Activated naive CD8-positive, alpha-beta T cell (primary cell): Measurements from ENCODE around the gene FAM53A.

Source experiments
- H3K27ac Mint-ChIP-seq: one replicate; pipeline ENCODE4 v1.8.0; 2021; ENCODE audit warnings: mixed read lengths
- H3K27me3 Mint-ChIP-seq: one replicate; pipeline ENCODE4 v1.8.0; 2021; ENCODE audit warnings: mixed read lengths
- H3K36me3 Mint-ChIP-seq: one replicate; pipeline ENCODE4 v1.8.0; 2021; ENCODE audit warnings: mixed read lengths
- H3K4me1 Mint-ChIP-seq: one replicate; pipeline ENCODE4 v1.8.0; 2021; ENCODE audit warnings: low read depth, mixed read lengths
- H3K4me3 Mint-ChIP-seq: one replicate; pipeline ENCODE4 v1.8.0; 2021; ENCODE audit warnings: mild to moderate bottlenecking, mixed read lengths
- H3K9me3 Mint-ChIP-seq: one replicate; pipeline ENCODE4 v1.8.0; 2021; ENCODE audit warnings: low read depth, mixed read lengths

FAM53A gene

GRCh38 chr4:1661695-1662094 lies 22.4 kb downstream of the FAM53A start:
- H3K9me3 Mint-ChIP-seq = no peaks in the 10 kb centered on the region
- no peaks in the 10 kb centered on the region for H3K4me1 Mint-ChIP-seq
- no peaks in the 10 kb centered on the region for H3K27me3 Mint-ChIP-seq
- no peak overlapping the region for H3K27ac Mint-ChIP-seq
- peaks cover under 1% of the 10 kb centered on the region for H3K36me3 Mint-ChIP-seq
- no peak overlapping the region for H3K4me3 Mint-ChIP-seq

- Mint-ChIP-seq H3K9me3 (no peaks in the 10 kb centered on the region), H3K36me3 (peaks cover 2% of the 10 kb centered on the region), H3K27me3 (no peaks in the 10 kb centered on the region), H3K4me1 (no peaks in the 10 kb centered on the region), H3K27ac (no peak overlapping the region), H3K4me3 (no peak overlapping the region)
Observed at GRCh38 chr4:1660948-1661677, 23.0 kb downstream of the FAM53A start.

- H3K4me1 Mint-ChIP-seq = no peaks in the 10 kb centered on the region
- H3K4me3 Mint-ChIP-seq = no peak overlapping the region
- H3K36me3 Mint-ChIP-seq = peaks cover 2% of the 10 kb centered on the region
- H3K9me3 Mint-ChIP-seq = no peaks in the 10 kb centered on the region
- H3K27me3 Mint-ChIP-seq = no peaks in the 10 kb centered on the region
- no peak overlapping the region for H3K27ac Mint-ChIP-seq
Observed at GRCh38 chr4:1659104-1660043, 24.7 kb downstream of the FAM53A start.

DNA sequence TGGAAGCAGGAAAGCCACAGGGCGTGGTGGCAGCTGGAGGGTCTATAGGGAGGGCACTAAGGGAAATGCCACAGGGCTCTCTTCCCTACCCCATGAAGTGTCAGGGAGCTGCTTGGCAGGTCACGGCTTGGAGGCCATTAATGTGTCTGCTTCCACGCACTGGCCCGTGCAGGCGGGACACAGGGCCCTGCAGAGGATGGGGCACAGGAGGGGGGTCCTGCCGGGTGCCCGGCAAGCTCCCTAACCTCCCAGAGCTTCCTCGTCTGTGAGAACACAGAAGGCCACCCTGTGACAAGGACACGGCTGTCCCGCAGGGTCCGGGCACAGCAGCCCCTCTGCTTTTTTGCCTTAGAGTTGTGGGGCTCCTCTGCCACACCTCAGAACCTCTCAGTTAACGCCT lies 25.5 kb downstream of the FAM53A start:
- Mint-ChIP-seq H3K9me3 (no peaks in the 10 kb centered on the region), H3K36me3 (peaks cover 2% of the 10 kb centered on the region), H3K4me1 (no peaks in the 10 kb centered on the region), H3K27me3 (no peaks in the 10 kb centered on the region), H3K27ac (no peak overlapping the region), H3K4me3 (no peak overlapping the region)

DNA sequence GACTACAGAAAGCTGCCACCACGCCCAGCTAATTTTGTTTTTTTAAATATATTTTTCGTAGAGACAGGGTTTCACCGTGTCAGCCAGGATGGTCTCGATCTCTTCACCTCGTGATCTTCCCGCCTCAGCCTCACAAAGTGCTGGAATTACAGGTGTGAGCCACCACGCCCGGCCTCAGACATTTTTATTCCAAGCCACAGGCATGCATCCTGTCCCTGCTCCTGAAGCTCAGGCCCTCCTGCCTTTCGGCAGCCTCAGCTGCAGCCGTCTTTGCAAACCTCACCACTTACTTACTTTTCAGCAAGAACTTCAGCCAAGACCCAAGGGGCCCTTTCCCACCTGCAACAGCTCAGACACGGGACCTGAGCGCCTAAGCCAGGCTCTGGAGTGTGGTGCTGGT lies 26.0 kb downstream of the FAM53A start:
- Mint-ChIP-seq H3K36me3 (peaks cover 2% of the 10 kb centered on the region), H3K4me3 (no peak overlapping the region), H3K9me3 (no peaks in the 10 kb centered on the region), H3K4me1 (no peaks in the 10 kb centered on the region), H3K27ac (no peak overlapping the region), H3K27me3 (no peaks in the 10 kb centered on the region)

DNA sequence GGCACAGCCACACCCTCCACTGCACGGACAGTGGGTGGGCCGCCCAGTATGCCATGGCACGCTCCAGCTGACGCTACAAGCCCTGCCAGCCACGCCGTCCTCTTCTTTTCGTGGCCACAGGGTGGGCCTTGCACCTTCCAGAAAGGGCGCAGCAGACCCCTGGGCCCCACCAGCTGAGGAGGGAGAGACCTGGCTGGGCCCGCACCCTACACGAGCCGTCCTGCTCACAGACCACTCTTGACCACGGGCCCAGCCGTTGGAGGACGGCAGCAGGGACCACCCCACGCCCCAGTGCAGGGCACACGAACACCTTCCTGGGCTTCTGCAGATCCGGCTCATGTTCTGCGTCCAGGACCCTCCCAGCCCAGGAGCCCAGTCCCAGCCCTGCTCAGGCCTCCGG lies 27.1 kb downstream of the FAM53A start:
- Mint-ChIP-seq H3K27ac (no peak overlapping the region), H3K4me3 (no peak overlapping the region), H3K27me3 (no peaks in the 10 kb centered on the region), H3K36me3 (peaks cover 2% of the 10 kb centered on the region), H3K9me3 (no peaks in the 10 kb centered on the region), H3K4me1 (no peaks in the 10 kb centered on the region)

GRCh38 chr4:1656132-1656531 lies 28.0 kb downstream of the FAM53A start:
- Mint-ChIP-seq H3K4me1 (no peaks in the 10 kb centered on the region), H3K4me3 (no peak overlapping the region), H3K36me3 (peaks cover 2% of the 10 kb centered on the region), H3K27ac (no peak overlapping the region), H3K27me3 (no peaks in the 10 kb centered on the region), H3K9me3 (no peaks in the 10 kb centered on the region)

DNA sequence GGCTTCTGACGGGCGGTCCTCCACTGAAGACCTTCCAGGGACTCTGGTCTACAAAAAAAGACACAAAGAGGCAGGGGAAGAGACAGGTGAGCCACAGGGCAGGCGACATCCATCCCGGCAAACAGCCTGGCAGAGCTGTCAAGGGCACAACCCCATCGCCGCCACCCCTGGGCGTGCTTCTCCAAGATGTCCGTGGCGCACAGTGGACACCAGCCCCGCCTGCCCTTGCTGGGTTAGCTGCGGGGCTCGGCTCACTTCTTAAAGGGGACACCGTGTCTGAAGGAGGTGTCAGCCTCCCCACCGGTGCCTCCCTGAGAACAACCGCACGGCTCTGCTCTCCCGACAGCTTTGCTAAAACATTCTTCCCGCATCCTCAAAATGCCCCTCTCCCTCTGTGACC lies 28.4 kb downstream of the FAM53A start:
- Mint-ChIP-seq H3K9me3 (no peaks in the 10 kb centered on the region), H3K27ac (no peak overlapping the region), H3K4me1 (no peaks in the 10 kb centered on the region), H3K4me3 (no peak overlapping the region), H3K27me3 (no peaks in the 10 kb centered on the region), H3K36me3 (peaks cover 2% of the 10 kb centered on the region)

DNA sequence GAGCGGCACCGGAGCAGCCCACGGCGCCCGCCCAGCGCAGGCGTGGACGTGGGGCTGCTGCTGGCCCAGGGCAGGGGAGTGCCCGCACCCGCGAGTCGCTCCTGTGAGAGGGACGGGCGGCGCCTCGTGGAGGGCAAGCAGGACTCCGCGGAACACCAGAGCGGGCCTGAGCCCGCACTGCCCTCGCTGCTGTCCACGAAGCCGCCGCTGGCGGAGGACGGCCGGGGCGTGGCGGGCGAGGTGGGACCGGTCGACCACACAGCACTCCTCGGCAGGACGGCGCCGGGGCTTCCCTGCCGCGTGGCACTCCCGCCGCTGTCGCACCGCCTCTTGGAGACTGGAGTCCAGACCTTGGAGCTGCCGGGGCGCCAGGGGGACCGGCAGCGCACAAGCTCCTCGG lies 29.0 kb downstream of the FAM53A start:
- no peak overlapping the region for H3K4me3 Mint-ChIP-seq

GRCh38 chr4:1654216-1654955 lies 29.7 kb downstream of the FAM53A start:
- H3K4me1 Mint-ChIP-seq = no peaks in the 10 kb centered on the region
- H3K27me3 Mint-ChIP-seq = no peaks in the 10 kb centered on the region
- no peak overlapping the region for H3K27ac Mint-ChIP-seq
- H3K4me3 Mint-ChIP-seq = no peak overlapping the region
- peaks cover 2% of the 10 kb centered on the region for H3K36me3 Mint-ChIP-seq
- H3K9me3 Mint-ChIP-seq = no peaks in the 10 kb centered on the region

More for the DNA sequence above, 29.0 kb downstream of the FAM53A start:
- Mint-ChIP-seq H3K9me3 (no peaks in the 10 kb centered on the region), H3K27ac (no peak overlapping the region), H3K4me1 (no peaks in the 10 kb centered on the region), H3K36me3 (peaks cover 2% of the 10 kb centered on the region), H3K27me3 (no peaks in the 10 kb centered on the region)

DNA sequence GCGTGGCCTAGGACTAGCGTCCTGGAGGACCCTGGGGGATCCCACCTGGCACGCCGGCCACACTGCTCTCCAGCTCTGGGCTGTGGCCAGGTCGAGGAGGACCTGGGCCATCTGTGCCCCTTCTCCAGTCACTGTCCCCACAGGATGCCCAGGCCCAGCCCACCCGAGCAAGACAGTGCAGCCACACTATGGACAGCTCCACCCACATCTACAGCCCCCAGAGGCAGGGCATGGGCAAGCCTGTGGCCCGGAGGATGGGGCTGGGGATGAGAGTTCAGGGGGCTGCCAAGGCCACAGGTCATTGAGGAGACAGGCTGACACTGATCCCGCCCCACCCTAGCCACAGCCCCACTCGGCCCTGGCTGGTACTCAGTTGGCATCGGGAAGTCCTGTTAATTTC lies 30.3 kb downstream of the FAM53A start:
- no peaks in the 10 kb centered on the region for H3K9me3 Mint-ChIP-seq
- H3K27me3 Mint-ChIP-seq = no peaks in the 10 kb centered on the region
- peaks cover 2% of the 10 kb centered on the region for H3K36me3 Mint-ChIP-seq
- H3K27ac Mint-ChIP-seq = no peak overlapping the region
- no peaks in the 10 kb centered on the region for H3K4me1 Mint-ChIP-seq
- no peak overlapping the region for H3K4me3 Mint-ChIP-seq

GRCh38 chr4:1652088-1652487 lies 32.0 kb downstream of the FAM53A start:
- no peak overlapping the region for H3K4me3 Mint-ChIP-seq
- no peaks in the 10 kb centered on the region for H3K9me3 Mint-ChIP-seq
- no peak overlapping the region for H3K27ac Mint-ChIP-seq
- H3K4me1 Mint-ChIP-seq = peaks cover 5% of the 10 kb centered on the region
- no peaks in the 10 kb centered on the region for H3K27me3 Mint-ChIP-seq
- peaks cover 2% of the 10 kb centered on the region for H3K36me3 Mint-ChIP-seq

GRCh38 chr4:1651609-1652008 lies 32.5 kb downstream of the FAM53A start:
- no peaks in the 10 kb centered on the region for H3K9me3 Mint-ChIP-seq
- no peak overlapping the region for H3K27ac Mint-ChIP-seq
- peaks cover 1% of the 10 kb centered on the region for H3K36me3 Mint-ChIP-seq
- H3K4me3 Mint-ChIP-seq = no peak overlapping the region
- no peaks in the 10 kb centered on the region for H3K27me3 Mint-ChIP-seq
- peaks cover 5% of the 10 kb centered on the region for H3K4me1 Mint-ChIP-seq

DNA sequence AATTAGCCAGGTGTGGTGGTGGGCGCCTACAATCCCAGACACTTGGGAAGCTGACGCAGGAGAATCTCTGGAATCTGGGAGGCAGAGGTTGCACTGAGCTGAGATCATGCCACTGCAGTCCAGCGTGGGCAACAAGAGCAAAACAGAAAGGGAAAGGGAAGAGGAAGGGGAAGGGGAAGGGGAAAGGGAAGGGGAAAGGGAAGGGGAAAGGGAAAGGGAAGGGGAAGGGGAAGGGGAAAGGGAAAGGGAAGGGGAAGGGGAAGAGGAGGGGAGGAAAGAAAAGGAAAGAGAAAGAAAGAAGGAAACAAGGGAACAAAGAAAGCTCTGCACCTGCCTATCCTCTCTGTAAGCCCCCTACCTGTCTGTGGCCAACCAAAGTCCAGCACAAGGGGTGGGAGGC lies 35.2 kb downstream of the FAM53A start:
- H3K36me3 Mint-ChIP-seq = no peaks in the 10 kb centered on the region
- H3K4me1 Mint-ChIP-seq = peaks cover 5% of the 10 kb centered on the region
- no peak overlapping the region for H3K4me3 Mint-ChIP-seq
- H3K27me3 Mint-ChIP-seq = no peaks in the 10 kb centered on the region
- no peaks in the 10 kb centered on the region for H3K9me3 Mint-ChIP-seq
- H3K27ac Mint-ChIP-seq = no peak overlapping the region

- no peaks in the 10 kb centered on the region for H3K27me3 Mint-ChIP-seq
- H3K9me3 Mint-ChIP-seq = no peaks in the 10 kb centered on the region
- H3K36me3 Mint-ChIP-seq = no peaks in the 10 kb centered on the region
- peaks cover 5% of the 10 kb centered on the region for H3K4me1 Mint-ChIP-seq
- no peak overlapping the region for H3K27ac Mint-ChIP-seq
- H3K4me3 Mint-ChIP-seq = no peak overlapping the region
Observed at GRCh38 chr4:1647432-1647831, 36.7 kb downstream of the FAM53A start.
